Superior temporal gyrus (tissue), 1 donor: Measurements from ENCODE around the gene COL4A1.

Experiments
- DNase-seq: peaks from one replicate; pipeline ENCODE4 v3.0.0-alpha.2; 2016; ENCODE audit errors: extremely low spot score

The COL4A1 gene

DNA sequence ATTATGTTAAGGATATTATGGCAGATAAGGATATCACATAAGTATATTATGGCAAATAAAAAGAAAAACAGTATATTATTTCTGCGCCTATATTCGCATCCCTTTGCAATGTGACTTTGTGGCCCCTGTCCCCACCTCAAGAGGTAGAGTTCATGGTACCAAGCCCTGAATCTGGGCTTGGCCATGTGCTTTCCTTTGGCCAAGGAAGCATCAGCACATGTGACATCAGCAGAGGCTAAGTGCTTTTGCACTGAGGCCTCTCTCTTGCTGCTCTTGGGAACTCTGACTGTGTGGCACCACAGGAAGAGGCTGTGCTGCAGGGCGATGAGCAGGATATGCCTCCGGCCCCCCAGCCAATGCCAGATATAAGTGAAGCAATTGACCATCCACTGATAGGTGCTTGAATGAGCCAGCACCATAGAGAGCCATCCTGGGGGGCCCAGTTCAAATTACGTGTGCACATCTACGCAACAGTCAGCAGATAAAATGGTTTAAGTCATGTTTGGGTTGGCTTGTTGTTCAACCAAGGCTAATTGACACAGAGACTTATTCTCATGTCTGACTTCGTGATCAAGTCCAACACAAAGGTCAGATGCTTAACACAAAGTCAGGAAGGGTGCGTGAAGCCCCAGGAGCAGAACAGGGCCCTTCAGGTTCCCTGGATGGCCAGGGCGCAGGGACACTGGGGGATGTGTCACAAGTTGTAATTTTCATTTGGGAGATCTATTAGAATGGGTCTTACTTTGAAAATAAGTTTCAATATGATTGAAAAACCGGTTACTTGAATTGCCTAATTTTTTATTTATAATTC is 173.3 kb downstream of the COL4A1 start:
- DNase-seq = no peak

DNA sequence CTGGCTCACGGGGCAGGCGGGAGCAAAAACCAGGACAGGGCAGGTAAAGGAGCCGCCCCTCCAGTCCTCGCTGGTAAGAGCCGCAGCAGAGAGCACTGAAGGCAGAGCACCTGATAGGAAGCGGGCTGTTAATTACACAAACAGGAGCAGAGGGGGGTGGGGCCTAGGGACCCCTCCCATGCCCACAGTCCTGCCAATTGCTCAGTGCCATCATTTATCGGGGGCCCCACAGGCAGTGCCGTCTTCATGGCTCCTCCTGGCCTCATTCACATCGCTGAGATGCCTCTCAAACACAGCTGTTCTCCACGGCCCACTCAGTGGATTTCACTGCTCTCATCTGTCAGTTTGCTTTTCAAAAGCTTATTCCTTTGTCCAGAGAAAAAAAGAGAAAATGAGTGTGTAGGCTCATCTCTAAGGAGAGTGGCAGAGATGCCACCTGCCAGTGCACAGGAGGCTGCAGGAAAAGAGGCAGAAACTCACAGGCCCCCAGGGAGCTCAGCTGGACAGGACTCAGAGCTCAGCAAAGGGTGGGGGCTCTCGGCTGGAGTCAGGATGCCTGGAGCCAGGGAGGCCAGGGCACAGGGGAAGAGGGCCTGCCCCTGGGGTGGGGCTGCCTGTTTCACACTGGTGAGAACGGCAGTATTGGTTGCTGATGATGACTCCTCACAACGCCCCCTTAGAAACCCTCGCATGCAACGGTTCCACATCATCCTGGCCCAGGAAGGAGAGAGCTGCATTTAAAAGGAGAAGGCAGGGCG is 174.6 kb downstream of the COL4A1 start:
- no peak for DNase-seq

DNA sequence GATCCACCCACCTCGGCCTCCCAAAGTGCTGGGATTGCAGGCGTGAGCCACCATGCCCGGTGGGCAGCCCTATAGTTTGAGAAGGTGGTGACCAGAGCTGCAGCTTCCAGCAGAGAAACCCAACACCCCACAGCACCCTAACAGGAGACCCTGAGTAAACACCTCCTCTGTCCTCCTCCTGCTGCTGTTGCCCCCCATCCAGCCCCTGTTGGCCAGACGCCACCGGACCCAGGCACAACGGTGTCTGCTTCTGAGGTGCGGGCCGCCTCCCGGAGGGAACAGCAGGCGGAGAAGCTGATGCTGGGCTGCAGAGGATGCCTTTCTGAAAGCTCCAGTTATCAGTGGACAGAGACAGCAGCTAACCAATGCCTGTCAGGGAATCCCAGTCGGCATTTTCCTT is 175.5 kb downstream of the COL4A1 start:
- no peak for DNase-seq

DNA sequence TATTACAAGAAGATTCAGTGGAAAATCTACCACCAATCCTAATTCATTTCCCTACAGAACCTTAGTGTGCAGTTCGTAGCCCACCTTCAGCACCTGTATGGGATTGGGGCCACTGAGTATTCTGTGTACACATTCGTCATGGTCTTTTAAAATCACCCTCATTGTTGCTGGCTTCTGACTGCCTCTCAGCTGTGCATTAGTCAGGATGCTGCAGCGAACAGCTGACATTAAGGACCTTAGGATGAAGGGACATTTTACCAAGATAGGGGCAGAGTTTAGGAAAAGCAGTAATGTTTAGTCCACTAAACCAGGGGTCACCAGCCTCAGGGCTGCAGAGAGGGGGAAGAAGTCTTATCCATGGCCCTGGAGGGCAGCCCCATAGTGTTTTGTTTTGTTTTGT is 176.5 kb downstream of the COL4A1 start:
- DNase-seq = no peak

DNA sequence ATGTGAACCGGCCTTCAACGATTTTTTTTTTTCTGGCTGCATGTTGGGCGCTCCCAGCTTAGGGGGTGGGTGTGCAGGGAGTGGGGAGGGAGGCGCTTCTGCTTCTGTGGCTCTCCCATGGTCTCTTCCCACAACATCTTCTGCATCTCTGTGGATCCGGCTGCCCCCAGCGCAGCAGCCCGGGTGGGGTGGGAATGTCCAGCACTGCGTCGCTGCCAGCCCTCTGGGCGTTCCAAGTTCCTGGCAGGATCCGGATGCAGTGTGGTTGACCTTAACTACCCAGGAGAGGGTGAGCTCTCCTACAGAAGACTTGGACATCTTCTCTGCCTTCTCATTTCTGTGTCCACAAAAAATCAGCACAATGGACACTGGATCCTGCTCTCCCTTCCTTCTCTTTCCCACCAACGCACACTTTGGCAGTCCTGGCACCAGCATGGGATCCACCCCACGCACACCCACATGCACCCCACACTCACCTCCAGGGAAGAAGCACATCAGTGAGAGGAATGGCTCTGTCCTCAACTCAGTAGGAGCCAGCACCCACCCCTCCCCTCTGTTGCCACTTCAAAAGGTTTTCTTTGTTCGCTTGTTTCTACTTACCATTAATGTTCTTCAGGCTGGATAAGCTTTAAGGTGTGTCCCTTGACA is 177.3 kb downstream of the COL4A1 start:
- DNase-seq = no peak

DNA sequence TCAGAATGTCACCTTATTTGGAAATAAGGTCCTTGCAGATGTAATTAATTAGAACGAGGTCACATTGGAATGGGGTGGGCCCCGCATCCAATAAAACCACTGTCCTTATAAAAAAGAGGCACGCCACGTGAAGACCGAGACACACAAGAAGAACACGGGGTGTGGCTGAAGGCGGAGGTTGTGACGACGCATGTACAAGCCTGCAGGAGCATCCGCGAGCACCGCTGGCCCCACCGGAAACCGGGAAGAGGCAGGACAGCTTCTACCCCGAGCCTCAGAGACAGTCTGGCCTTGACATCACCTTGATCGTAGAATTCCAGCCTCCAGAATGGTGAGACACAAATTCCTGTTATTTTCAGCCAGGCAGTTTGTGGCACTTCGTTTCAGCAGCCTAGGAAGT is 177.9 kb downstream of the COL4A1 start:
- no peak for DNase-seq

DNA sequence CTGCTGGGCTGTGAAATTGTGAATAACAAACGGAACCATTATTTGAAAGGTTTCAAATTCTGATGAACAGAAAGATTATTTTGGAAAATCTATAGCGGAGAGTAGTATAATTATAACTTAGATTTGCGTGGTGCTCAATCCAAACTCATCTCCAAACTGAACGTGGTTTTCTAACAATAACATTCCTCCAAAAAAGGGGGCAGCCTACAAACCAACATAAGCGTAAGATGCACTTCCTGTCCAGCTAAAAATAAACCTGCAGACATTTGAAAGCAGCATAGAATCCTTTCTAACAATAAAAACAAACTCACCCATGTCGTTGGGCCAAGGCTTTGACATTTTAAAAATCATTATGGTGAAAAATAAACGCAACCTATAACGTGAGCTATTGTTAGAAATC is 178.4 kb downstream of the COL4A1 start:
- no peak for DNase-seq

DNA sequence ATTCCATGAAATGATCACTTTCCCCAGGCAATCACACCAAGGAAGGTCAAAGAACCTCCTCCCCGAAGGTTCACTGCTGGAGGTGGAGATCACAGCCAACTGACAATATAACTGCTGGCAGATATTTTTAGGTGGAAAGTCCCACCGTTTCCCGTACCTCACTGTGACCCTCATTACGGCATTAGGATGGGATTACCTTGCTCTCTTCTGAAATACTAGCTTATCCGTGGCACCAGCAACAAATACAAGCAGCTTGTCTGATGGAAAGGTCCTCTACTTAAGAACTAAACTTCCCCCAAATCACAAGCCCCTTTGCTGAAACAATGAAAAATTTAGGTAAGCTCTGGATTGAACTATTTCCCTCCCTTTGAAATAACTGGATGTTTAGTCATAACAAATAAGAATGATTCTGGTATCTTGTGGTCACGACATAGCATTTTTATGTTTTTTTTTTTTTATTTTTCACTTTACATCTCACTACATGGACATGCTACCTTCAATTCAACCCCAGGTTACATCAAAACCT is 178.9 kb downstream of the COL4A1 start:
- no peak for DNase-seq

DNA sequence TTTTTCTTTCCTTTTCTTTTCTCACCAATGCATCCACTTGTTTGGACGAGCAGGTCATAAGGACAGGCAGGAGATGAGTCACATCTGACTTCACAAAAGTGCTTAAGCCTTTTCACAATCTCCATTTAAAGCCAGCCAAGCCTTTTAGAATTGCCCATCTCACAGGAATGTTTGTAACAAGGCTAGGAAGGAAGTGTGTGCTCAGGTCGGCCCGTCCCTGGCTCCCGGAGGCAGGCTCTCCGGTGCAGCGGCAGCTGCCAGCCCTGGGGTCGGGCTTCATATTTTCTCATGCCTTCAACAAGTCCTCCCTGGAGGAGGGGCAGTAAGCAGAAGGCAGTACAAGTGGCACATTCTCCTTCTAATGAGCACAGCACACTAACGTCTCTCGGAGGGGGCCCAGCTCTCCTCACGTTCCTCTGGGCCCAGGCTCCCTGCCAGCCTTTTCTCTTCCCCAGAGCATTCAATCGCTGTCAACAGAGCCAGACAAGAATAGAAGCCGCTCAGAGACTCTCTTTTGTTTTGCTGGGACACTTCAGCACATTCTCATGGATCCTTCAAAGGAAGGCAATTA is 180.5 kb downstream of the COL4A1 start:
- DNase-seq = peak; percentile 57

DNA sequence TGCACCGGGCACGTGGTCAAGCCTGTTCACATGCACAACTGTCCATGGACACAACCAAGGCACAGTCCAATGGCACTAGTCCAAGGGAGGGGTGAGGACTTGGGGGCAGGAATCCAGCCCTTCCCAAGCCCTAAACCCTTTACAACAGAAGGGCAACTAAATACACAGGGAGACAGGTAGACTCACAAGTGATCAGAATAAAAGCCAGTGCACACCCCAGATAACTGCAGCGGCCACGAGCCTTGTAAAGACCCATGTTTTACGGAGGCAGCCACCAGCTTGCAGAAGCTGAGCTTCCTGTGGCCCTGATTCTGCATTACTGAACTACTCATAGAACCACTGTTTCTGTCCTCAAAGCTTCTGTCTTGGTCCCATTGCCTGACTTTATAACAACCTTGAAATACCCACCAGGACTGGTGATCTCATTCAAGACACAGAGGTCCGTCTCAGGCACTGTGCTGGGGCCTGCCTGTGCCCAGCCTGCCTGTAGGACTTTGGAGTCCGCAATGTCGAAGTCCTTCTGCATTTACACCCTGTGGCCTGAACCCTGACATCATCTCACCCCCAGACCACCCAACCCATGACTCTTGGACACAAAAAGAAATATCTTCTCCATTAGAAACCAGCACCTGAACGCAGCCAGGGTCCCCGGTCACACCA is 181.2 kb downstream of the COL4A1 start:
- DNase-seq = no peak

DNA sequence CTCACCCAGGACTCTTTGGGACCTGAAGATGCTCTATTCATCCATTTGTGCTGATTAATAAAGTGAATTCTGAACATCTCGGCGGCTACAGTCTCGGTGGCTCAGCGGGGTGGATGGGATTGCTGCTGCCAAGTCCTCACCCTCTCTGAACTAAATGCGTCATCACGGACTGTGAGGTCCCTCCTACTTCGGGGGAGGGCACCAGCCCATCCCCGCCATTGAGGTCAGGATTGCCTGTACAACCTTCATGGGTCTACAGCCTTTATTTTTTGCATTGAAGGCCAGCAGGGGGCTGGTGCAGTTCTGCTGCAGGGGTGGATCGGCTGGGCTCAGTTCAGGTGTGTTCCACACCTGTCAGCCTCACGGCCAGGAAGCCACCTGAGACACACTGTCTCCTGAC is 181.8 kb downstream of the COL4A1 start:
- DNase-seq = no peak

DNA sequence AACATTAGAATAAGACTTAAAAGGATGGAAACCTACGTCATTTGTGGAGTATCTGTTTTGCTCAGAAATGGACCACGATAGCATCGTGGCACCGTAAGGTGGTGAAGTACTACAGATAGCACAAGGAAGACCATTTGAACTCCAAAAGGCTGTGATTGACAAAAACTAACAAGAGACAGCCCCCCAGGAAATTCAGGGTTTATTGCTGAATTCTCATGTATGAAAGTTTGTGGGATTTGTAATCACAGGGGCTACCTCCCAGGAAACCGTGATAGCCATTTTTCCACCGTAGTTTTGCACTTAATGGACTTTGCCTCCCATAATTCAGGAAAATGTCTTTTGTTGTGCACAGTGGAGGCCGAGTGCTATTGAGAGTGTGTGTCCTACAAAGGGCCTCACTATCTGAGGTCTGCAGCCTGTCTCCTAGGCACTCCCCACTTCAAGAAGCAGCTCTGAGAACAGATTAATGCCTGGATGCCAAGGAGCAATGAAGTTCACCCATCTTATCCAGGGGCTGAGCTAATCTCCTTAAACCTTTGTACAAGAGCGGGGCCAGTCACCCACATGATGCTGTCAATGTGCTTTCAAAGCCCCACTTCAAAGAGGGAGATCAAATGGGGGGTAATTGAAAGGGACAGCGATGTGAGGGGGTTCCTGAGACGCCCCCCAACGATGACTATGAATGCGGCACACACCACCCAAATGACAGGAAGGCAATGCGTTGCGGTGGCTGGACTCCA is 182.6 kb downstream of the COL4A1 start:
- DNase-seq = no peak

DNA sequence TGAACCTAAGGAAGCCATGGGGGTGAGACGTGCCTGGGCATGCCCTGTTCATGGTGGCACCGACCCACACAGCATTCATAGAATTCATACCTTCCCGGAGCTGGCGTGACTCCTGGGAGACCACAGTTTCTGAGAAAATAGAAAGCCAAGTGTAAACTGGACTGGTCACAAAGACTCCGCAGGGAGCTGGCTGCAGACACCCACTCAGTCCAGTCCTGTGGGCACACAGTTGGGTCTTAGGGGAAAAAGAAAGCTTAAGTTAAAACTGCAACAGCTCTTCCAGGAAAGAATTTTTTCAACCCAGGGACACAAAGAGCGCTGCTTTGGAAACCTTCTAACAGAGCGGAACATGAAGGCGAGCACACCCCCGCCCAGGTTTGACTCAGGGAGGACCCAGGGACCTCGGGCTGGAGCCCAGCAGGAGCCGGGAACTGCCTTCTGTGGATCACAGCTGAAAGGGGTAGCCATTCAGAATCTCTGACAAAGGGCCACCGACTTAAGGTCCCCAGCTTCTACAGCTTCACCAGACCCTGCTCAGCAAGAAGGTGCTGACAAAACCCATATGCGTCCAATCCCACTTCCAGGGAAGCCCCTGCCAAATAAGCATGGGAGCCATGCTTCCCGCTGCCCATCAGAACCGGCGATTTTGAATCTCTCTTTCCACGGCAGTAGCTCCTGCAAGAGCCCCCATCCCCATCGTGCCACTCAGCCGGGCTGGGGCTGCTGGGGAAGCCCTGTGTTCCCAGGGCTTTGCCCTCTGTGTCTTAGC is 183.7 kb downstream of the COL4A1 start:
- peak; percentile 17 for DNase-seq

DNA sequence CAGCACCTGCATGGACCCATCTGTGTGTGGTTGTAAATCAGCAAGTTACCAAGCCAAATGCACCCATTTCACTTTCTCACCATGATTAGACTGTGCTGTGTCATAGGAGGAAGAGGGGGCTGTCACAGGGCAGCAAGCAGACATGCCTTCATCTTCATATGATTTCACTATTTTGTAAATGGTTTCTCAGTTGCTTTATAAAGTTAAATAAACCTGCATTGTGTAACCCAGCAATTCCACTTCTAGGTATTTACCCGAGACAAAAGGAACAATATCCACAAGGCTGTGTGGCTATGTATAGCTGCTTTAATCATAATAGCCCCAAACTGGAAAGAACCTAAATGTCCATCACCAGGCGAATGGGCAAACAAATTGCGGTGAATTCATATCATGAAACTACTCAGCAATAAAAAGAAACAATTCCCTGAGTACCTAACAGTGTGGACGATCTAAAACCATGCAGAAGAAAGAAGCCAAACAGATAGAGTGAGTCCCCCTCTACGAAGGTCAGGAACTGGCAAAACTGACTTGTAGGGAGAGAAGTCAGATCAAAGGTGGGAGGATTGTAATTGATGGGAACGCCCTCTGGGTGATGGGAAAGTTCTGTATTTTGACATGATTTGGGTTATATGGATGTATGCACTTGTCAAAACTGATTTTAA is 185.4 kb downstream of the COL4A1 start:
- DNase-seq = no peak

DNA sequence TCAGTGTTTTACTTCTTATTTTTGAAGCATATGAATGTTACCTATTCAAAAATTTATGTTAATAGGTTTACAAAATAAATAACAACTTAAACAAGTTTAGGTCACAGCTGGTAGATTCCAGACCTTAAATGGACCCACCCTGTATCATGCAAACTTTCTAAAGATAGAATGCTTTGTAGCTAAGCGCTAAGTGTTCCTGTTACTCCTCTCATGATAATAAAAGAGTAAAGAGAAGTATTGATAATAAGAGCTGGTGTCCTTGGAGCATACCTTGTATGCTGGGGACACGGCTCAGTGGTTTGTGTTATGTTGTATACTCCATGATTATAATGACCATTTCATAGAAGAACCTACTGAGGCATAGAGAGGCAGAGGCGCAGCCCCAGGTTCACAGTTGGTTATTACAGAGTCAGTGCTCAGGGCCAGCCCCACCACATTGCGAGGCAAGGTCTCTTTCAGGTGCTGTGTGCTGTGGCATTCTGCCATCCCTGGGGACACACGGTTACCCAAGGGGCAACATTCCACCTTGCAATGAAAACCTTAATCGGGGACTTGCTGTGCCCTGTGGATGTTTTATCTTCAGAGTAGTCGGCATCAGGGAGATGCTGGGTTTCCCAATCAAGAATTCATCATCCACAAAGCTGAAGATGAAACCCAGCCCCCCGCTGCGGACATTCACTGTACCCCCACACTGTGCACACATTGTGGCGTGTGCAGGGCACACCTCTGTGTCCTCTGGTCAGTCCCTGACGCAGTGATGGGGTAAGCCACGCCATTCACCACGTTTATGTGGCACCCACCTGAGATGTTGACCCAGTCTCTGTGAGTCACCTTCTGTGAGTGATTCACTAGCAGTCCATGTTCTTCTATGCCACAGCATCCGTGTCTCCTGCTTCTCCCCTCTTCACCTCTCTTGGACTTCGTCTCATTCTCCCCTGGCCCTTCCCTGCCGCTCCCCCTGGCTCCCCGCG is 186.7 kb downstream of the COL4A1 start:
- no peak for DNase-seq

DNA sequence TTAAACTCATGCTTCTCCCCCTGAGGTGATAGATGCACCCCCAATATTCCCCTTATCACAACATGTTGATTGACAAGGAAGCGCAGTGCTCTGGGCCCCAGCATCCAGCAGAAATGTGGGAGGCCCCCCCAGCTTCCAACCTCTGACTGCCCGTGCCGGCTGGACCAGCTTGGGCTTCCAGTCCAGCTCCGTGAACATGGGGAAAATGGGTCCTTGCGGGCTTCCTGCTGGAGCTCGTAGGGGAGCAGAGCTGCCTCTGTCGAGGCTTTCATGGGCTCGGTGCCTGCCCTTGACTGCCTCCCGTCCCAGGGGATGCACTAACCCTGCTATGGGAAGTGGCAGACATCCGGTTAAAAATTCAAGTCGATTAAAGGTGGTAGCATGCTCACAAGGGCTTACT is 188.9 kb downstream of the COL4A1 start:
- DNase-seq = no peak

DNA sequence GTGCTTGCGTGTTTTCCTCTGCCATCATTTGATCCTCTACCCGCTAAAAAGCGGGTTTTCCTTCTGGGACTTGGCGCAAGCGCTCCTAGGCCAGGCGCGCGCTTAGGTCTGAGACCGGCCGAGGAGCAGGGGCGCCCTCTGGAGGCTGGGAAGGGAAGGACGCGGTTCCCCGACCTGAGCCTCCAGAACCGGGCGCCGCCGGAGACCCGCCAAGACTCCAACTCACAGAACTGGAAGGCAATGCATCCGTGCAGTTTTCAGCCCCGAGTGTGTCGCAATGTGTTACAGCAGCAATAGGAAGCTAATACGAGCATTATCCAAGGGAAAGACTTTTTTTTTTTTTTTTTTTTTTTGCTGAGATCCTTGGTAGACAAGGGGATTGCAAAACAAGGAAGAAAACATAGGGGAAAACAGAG is 190.9 kb downstream of the COL4A1 start:
- DNase-seq = no peak

DNA sequence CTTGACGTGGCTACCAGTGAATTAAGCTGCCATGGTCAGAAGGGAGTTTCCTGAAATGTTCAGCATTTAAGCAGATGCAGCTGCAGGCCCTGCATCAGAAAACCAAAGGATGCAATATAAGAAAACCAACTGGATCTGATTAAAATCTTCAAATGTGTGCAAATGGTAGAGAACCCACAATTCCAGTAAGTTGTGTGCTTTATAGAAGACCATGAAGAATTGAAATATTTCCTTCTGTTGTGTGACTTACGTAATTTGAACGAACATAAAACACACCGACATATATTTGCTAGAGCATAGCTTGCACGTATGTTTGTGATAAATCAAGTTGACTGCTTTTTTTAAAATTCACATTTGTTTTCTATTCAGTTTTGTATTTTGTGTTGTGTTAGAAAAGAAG is 191.4 kb downstream of the COL4A1 start:
- DNase-seq = no peak
